DMS153 treated with DMSO at 0.1 percent for 48 hours (cell line): ENCODE results near the gene MEF2B.
A peak's percentile ranks its signal among the peaks of the same experiment; 100 is the strongest.
"Not testable (repeated sequence)": the region's sequence is repeated elsewhere in the genome, so short reads cannot be mapped to it uniquely, and the experiment has no call there.

Experiments used
- DNase-seq: peaks from one replicate; lab custom pipeline; 2025; ENCODE audit not compliant: unreplicated experiment; lab: John Stamatoyannopoulos, UW

The MEF2B gene

DNA sequence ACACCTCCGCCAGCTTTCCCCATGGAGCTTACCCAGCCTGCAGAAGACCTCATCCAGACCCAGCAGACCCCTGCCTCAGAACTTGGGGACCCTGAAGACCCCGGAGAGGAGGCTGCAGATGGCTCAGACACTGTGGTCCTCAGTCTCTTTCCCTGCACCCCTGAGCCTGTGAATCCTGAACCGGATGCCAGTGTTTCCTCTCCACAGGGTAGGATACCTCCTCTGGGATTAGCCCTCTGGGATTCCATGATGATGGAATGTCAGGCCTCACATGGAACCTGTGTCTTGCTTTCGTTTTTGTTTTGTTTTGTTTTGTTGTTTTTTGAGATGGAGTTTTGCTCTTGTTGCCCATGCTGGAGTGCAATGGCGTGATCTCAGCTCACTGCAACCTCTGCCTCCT lies 23.9 kb upstream of the MEF2B start:
- no peak for DNase-seq

GRCh38 chr19:19192910-19193423 lies 22.9 kb upstream of the MEF2B start:
- DNase-seq: no peak

DNA sequence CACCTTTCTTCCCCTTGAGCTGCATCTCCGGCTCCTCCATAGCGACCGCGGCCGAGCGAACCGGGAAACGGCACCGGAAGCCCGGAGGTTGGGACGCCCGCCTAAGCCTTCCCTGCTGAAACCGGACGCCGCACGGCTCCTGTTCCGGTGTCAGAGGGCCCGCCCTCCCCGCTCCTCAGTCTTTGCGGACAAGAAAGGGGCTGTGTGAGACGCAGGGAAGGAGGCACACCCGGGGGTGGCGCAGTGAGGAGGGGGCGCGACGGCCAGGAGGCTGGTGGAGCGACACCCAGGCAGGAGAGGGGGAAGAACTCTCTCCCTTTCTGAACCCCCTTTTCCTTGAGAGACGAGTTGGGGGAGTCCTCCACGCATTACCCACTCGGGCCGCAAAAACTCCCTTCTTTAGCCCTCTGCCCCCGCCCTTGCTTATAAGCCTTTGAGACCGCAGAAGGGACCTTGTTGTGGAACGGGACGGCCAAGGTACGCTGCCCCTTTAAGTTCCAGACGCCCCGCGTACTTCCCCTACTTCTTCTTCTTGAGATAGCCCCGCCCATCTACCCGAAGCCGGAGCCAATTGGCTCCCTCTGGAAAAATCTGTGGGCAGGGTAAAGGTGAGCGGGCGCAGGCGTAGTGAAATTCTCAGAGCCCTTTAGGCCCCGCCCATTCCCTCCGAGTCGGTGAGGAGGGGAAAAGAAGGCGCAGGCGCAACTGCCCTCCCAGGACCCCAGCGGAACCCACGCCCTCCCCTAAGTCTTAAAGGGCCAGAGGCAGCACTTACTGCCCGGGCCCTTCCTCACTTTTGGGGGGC lies 22.2 kb upstream of the MEF2B start, which contains the start of the genes BORCS8 and RFXANK:
BORCS8 (minus strand) TSS at position 75 of the 805 bp plus-strand sequence; CDS start at position 40, 35 bp downstream.
RFXANK (plus strand) TSS at position 181 of the 805 bp plus-strand sequence. CDS start 1,689 bp downstream, outside the sequence.
- DNase-seq: peak; percentile 98

- no peak for DNase-seq
Observed at GRCh38 chr19:19191768-19192077, 21.7 kb upstream of the MEF2B start.

DNA sequence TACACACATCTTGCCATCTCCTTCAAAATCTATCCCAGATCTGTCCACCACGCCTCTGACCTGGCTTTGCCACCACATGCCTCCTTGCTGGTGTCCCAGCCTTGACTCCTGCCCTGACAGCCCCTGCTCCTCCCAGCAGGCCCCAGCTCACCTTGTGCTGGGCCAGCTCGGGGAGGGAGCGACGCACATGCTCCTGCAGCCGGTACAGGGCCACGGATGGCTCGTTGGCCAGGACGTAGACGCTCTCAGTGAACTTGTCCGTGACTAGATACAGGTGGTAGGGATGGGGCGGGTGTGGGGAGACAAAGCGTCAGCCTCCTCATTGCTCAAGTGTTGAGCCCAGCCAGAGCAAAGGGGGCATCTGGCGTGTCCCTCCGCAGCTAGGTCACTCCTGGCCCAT lies 16.7 kb upstream of the MEF2B start:
- no peak for DNase-seq

DNA sequence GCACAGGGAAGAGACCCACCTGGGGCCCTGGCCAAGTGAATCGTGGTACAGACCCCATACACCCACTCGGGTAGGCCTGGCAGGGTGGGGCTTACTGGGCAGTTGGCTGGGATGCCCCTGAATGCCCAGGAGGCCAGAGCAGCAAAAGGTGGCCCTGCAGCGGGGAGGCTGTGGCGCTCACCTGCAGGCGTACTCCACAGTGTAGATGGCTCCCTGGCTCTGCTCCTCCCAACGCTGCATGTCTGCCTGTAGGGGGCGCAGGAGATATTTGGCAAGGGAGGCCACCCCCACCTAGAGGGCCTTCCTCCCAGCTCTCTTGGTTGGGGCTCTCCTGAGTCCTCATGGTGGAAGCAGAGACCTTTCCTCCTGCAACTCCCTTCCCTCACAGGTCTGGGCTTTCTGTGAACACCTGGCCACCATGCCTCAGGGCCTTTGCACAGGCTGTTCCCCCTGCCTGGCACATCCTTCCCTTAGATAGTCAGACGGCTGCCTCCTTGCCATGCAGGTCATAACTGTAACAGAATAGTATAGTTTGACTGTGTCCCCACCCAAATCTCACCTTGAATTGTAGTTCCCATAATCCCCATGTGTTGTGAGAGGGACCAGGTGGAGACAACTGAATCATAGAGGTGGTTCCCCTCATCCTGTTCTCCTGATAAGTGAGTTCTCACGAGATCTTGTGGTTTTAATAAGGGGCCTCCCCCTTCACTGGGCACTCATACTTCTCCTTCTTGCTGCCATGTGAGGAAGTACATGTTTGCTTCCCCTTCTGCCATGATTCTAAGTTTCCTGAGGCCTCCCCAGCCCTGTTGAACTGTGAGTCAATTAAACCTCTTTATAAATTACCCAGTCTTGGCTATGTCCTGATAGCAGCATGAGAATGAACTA lies 16.0 kb upstream of the MEF2B start:
- no peak for DNase-seq

DNA sequence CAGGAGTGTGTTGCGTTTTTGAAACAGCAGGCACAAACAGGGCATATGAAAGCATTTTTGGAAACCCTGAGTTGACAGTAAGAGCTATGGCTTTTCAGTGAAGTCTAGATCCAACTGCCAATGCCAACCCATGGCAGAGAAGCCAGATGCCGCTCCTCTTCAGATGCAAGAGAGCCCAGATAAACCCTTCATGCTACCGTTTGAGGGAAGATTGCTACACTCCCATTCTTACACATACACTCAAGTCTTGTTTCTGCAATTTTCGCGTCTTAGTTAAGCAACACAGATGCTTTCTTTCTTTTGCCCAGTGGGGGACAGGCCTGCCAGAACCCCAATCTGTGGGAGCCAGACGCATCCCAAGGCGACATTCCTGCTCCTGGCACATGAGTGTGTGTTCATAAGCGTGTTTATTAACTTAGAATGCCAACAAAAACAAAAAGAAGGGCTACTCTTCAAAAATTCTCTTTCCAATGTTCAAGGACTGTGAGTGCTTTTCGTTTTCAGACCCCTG lies 11.5 kb upstream of the MEF2B start:
- DNase-seq: no peak

DNA sequence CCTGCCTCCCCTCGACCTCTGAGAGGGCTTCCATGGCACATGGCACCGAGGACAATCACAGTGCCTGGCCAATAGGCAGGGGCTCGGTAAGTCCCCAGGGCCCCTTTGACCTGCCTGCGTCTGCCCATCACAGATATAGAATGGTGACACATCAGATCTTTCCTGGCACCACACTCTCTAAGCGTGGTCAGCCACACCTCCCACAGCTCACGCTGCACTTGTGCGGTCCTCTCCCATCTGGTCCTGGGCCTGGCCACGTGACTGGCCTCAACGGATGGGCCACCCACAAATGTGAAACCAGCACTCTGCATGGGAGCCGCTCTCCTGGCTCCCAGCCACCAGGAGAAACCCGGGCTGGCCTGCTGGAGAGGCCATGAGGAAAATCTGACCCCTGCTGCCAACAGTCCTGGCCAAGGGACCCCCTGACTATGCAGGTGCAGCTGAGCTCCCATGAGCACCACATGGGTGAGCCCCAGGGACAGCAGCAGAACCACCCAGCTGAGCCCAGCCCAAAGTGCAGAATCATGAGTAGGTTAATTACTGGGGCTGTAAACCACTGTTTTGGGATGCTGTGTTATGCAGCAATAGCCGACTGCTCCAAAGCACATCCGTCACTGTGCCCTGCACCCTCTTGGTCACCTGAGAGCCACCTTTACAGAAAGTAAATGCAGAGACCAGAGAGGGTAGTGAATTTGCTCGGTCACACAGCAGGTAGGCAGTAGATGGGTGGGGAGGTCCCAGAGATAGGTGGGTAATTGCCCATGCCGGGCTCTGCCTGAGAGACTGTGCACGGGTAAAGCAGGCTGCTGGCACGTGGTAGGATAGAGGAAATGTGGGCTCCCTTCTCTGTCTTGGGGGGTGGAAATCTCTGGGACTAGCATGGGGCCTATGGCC lies 9.7 kb upstream of the MEF2B start:
- DNase-seq: no peak

DNA sequence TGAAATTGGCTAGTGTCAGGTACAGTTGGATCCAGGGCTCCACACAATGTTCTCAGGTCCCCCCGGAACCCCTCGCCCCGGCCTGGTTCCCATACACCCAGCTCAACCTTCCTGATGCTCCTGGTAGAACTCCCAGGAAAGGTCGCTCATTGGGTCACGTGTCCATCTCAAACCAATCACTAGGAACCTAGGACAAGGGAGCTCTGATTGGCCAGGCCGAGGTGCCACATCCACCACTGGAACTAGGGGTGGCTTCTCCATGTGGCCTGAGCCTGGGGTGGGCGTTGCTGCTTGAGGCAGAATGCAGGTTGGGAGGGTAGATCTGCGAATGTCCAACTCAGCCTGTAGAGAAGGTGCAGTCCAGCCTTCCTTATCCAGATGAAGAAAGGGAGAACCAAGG lies 6.9 kb upstream of the MEF2B start:
- no peak for DNase-seq

- DNase-seq: not testable (repeated sequence)
Observed at GRCh38 chr19:19173243-19173642, 3.2 kb upstream of the MEF2B start.

DNA sequence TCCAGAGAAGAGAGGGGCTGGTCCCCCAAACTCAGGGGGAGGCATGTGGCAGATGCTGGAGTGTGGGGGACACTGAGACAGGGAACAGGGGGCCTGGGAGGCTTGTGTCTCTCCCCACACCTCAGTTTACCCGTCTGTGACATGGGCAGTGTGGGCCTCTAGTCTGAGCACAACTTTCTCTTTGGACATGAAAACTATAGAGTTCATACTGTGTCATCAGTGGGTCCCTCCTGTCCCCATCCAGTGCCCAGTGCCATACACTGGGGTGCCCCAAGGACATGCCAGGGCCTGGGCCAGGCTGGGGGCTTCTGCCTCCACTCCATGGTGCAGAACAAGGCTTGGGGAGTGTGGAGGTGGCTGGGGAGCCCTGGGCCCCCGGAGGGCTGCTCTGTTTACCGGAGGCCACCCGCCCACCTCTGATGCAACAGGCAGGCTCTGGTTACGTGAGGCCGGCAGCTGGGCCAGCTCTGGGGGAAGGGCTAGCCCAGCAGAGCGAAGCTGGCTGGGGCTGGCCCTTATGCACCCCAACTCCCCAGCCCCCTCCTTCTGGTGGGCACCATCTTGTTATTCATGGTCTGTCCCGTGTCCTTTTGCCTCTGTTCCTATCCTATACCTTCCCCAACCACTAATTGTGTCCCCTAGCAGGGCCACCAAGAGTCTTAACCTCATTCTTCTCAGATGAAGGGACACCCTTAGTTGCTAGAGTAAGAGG lies 1.9 kb upstream of the MEF2B start:
- no peak for DNase-seq

GRCh38 chr19:19170873-19171672 lies 1.0 kb upstream of the MEF2B start:
- DNase-seq: no peak

GRCh38 chr19:19169236-19170052 lies 619 bp downstream of the MEF2B start:
- no peak for DNase-seq

- no peak for DNase-seq
Observed at GRCh38 chr19:19167612-19168011, 2.5 kb downstream of the MEF2B start.

- DNase-seq: no peak
Observed at GRCh38 chr19:19165396-19165795, 4.7 kb downstream of the MEF2B start.

DNA sequence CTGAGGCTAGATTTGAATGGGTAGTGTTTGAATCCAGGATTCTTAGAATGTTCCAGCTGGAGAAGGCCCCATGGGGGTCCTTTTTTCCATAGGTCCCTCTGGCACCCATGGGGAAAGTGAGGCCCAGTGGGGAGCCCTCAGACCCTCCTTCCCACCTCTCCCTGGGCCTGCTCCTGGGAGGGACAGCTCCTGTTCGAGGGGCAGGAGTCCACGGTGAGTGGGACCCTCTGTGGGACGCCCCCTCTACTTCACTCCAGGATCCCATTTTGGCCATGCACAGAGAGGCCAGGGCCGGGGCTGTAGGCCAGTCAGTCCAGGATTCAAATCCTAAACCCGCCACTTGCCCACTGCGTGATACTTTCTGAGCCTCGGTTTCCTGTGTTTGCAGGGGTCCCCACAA lies 7.6 kb downstream of the MEF2B start:
- no peak for DNase-seq

- DNase-seq: no peak
Observed at GRCh38 chr19:19160461-19161035, 9.5 kb downstream of the MEF2B start.

GRCh38 chr19:19159534-19159933 lies 10.5 kb downstream of the MEF2B start:
- DNase-seq: no peak
